Hypothalamus (tissue), 51 donors: ENCODE measurements around the gene INPP4A.

Source experiments
- DNase-seq, 51 donors: peaks; one replicate each; lab custom pipeline; 2025; lab: John Stamatoyannopoulos, UW

INPP4A gene

DNA sequence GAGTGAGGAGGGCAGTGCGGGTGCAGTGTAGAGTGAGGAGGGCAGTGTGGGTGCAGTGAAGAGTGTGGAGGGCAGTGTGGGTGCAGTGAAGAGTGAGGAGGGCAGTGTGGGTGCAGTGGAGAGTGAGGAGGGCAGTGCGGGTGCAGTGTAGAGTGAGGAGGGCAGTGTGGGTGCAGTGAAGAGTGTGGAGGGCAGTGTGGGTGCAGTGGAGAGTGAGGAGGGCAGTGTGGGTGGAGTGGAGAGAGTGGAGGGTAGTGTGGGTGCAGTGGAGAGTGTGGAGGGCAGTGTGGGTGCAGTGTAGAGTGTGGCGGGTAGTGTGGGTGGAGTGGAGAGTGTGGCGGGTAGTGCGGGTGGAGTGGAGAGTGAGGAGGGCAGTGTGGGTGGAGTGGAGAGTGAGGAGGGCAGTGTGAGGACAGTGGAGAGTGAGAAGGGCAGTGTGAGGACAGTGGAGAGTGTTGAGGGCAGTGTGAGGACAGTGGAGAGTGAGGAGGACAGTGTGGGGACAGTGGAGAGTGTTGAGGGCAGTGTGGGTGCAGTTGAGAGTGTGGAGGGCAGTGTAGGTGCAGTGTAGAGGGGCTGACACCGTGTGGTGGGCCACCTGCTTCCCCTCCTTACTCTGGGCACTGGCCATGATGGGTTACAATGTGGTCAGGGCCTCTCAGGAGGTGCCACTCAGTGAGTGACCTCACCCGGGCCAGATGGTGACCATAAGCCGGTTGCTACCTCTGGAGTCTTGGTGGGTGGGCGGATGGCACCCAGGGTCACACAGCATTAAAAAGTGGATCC is 28.5 kb downstream of the INPP4A start:
- DNase-seq = no peak

DNA sequence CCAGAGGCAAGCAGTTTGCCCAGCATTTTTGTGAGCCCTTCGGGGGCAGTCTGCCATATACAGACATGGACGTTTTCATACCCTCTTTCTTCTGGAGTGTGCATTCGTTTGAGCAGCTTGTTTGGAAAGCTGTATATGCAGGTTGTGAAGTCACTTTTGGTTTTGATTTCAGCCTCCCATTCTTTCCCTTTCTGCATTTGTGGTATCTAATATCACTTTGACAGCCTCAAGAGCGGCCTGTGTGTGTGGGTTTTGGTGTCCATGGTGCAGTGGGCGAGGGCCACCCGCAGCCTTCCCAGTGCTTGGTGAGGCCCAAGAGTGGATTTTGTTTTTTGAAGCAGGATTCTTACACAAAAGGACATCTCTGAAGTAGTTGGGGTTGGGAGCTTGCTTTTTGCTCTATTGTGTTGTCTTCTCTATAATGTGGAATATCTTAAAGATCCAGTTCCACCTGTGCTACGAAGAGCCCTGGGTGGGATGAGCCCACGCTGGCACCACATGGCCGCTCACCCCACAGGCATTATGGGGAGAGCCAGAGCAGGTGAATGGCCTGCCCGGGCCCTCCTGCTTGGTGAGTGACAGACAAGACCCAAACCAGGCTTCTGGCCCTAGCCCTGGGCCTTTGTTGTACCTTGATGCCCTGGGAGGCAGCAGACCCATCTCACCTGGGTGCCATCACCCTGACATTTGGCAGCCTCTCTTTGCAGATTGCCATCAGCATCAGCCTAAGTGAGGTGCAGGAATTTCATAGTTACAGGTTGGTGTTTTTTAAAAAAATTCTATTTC is 29.5 kb downstream of the INPP4A start:
- no peak for DNase-seq

DNA sequence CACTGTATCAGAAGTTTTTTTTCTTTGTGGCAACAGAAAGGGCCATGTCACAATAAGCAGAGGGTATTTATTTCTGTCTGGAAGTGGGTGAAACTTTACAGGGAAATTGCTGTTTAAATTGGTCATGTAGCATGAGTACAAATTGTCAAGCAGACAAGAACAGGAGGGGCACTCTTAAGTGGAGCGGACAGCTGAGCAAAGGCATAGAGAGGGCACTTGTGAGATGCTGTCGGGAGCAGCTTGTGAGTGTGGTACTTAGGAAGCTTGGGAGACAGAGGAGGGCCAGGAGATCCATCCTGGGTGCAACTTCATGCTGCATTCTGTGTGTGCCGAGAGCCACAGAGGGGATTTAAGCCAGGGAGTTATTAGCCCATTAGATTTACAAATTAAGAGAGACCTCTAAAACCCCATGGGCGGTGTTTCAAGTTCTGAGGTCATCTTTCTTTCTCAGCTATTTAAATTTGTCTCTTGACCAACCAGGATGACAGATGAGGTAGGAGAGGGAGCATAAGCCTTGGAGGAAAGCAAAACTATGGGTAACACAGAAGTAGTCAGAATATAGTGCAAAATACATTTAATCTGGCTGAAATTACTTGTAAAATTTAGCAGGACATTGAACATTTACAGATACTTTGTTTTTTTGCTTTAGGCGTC is 30.4 kb downstream of the INPP4A start:
- no peak for DNase-seq

DNA sequence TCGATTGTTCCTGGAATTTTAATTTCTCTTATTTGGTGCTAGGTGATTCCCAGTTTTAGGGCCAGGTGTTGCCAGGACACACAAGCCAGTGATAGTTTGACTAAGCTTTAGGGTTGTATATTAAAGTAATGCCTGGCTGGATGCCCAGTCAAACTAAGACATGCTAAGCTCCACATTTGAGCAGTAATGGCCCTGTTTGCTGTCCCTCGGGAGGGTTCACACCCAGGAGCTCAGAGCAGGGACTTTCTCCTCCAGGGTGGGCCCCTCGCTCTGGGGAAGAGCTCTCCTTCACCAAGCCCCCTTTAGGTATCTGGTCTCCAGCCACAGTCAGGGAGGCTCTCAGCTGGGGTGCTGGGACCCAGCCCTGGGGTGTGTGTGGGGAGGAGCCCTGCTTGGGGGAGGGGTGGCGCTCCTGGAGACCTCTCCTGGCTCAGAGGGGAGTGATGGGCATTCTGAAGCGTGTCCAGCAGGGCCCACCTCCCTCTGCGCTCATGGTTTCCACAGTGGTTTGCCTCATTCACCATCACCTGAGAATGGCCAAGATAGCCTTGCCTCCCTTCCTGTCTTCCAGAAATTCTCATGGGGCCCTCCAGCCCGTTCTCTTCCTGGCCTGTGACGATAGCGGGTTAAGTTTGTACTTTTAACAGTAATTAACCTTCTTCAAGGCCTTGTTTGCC is 31.7 kb downstream of the INPP4A start:
- DNase-seq = no peak

DNA sequence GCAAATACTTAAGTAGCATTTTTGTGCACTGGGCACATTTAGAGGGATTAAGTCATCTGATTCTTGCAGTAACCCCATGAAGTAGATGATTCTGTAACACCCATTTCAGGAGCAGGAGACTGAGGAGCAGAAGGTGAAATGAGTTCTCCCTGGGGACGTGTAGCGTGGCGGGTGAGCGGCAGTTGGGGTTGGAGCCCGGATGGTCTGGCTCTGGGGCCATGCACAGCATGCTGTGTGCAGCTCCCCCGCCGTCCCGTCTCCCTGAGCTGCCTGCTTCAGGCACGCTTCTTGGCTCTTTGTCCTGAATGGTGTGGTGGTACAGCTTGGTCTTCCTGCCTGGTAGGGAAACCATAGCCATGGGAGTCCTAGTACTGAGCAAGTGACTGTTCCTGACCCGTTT is 32.4 kb downstream of the INPP4A start:
- no peak for DNase-seq

GRCh38 chr2:98477506-98477905 is 32.8 kb downstream of the INPP4A start:
- no peak for DNase-seq

GRCh38 chr2:98478088-98478551 is 33.5 kb downstream of the INPP4A start:
- peak in 1 of 51 donors; percentile 29 for DNase-seq

DNA sequence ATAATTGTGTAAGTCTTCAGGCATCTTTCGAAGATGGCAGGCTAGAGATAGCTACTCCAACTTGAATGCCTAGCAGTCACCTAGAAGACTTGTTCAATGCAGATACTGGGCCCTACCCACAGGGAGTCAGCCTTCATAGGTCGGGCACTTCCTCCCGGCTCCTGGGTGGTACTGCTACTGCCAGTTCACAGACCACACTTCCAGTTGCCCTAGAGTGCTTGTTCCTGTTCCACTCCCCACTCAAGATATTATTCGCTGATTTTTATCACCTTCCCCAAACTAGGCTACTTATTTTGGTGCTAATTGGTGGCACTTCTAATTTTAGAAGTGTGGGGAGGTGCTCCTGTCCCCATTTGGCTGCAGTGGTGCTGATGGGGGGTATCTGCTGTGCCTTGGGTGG is 34.2 kb downstream of the INPP4A start:
- DNase-seq = no peak

- DNase-seq = no peak
Measured at GRCh38 chr2:98479371-98479770, 34.7 kb downstream of the INPP4A start.

- peak in 23 of 51 donors; percentile 10 to 61 (median 32) for DNase-seq
Measured at GRCh38 chr2:98479959-98480524, 35.4 kb downstream of the INPP4A start.

GRCh38 chr2:98480598-98480997 is 35.9 kb downstream of the INPP4A start:
- DNase-seq = no peak

DNA sequence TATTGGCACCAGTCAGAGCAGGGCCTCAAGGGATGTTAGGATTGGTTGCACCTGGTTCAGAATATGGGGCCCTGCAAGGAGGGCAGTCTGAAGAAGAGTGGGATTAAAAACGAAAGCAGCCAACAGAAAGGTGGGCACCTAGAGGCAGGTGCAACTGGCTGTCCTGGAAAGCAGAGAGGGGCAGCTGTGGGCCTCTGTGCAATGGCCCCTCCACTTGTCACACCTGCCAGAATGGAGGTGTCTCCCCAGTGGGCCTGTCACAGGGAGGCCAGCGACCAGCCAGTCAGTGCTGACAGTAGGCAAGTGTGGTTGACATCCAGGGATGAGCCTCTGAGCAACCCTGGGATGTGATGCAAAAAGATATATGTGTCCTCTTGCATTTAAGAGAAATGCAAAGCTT is 37.7 kb downstream of the INPP4A start:
- no peak for DNase-seq

GRCh38 chr2:98483257-98483861 is 38.7 kb downstream of the INPP4A start:
- DNase-seq = no peak

DNA sequence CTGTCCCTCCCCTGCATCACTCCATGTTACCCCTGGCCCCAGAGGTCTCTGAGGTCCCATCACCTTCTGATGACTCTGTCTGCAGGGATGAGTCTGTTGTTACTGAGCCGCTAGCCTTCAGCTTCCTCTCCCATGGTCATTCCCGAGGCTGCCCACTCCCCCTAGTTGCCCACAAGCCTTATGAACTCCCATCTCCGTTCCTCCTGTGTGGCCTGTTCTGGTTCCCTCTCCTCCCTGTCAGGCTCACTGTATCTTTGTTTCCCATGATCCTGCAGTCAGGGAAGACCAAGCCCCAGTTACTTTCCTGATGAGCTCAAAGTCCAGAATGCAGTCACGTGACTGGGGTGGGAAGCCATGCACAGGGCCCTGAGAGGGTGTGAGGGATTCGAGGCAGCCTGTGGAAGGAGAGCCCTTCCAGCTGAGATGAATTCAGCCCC is 39.5 kb downstream of the INPP4A start:
- DNase-seq = no peak

- no peak for DNase-seq
Measured at GRCh38 chr2:98484652-98485452, 40.2 kb downstream of the INPP4A start.

- no peak for DNase-seq
Measured at GRCh38 chr2:98485453-98485755, 40.7 kb downstream of the INPP4A start.

DNA sequence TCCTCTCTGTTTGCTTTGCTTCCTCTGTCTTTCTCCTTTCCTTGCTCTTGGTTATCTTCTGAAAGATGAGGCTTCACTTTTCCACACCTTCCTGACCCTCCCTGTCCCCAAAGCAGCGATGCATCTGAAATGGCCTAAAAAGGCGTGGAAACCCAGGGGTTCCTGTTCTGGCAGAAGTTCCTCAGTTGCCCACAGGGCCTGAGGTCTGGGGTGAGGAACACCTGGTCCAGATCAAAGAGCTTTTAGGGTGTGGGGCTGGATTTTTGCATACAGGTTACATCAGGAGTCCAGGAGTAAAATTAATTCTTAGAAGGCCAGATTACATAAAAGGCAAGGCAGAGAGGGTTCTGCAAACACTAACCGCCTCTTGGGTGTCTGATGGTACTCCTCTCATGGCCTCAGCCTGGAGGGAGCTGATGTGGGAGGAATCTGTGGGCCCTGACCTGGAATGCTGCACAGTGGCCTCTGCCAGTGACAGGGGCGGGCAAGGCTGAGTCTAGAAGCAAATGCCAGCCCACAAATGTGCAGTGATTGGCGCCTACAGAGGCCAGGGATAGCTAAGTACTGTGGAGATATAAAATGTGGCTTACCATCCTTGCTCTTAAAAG is 41.8 kb downstream of the INPP4A start:
- DNase-seq = no peak

- DNase-seq = no peak
Measured at GRCh38 chr2:98487101-98487805, 42.6 kb downstream of the INPP4A start.
